ENCODE results near the gene DRAXIN. TPM values are rescaled to one million over a fixed set of nuclear protein-coding genes. Genes with fewer than 3 reads are reported as not detected.

DRAXIN gene
- total RNA-seq, 4 donors from 2014 or later, result 0.06 to 0.41 TPM; not detected in 2

- H3K36me3 ChIP-seq, result no peaks in the 10 kb centered on the region
- DNase-seq, result no peak
- TF ChIP-seq CTCF (IDR thresholded peaks at IDR 0.05) (no peak), POLR2A (IDR thresholded peaks at IDR 0.05) (no peak)
- intact Hi-C loops (cut with DNase I; ENCODE audit: low total_unique reads), result no loop called here
- no peaks in the 10 kb centered on the region for H3K9me3 ChIP-seq
- no peaks in the 10 kb centered on the region for H3K4me1 ChIP-seq
- no peak within 1 kb of the TSS for H3K4me3 ChIP-seq
- H3K27ac ChIP-seq, result no peak within 1 kb of the TSS
- peaks cover 0 to 4% of the 10 kb centered on the region in 2 donors for H3K27me3 ChIP-seq
Measured at GRCh38 chr1:11761988-11762406, 70.5 kb downstream of the DRAXIN start, which contains the start of gene C1orf167. C1orf167 (plus strand) TSS chr1:11762193; CDS start chr1:11764401, 2,208 bp downstream.

GRCh38 chr1:11764115-11764514 lies 72.6 kb downstream of the DRAXIN start:
- Histone ChIP-seq H3K27me3 (peaks cover 0 to 4% of the 10 kb centered on the region in 2 donors), H3K4me1 (no peaks in the 10 kb centered on the region), H3K4me3 (no peak overlapping the region), H3K27ac (no peak overlapping the region), H3K9me3 (no peaks in the 10 kb centered on the region), H3K36me3 (no peaks in the 10 kb centered on the region)
- intact Hi-C loops (cut with DNase I; ENCODE audit: low total_unique reads), result no loop called here
- no peak for DNase-seq
- no peak for TF ChIP-seq CTCF (IDR thresholded peaks at IDR 0.05)
- no peak for TF ChIP-seq POLR2A (IDR thresholded peaks at IDR 0.05)

GRCh38 chr1:11764519-11764918 lies 73.0 kb downstream of the DRAXIN start:
- H3K36me3 ChIP-seq, result no peaks in the 10 kb centered on the region
- H3K4me3 ChIP-seq, result no peak overlapping the region
- intact Hi-C loops (cut with DNase I; ENCODE audit: low total_unique reads), result no loop called here
- H3K9me3 ChIP-seq, result no peaks in the 10 kb centered on the region
- DNase-seq, result no peak
- no peak for TF ChIP-seq CTCF (IDR thresholded peaks at IDR 0.05)
- peaks cover 0 to 4% of the 10 kb centered on the region in 2 donors for H3K27me3 ChIP-seq
- no peak overlapping the region for H3K27ac ChIP-seq
- no peaks in the 10 kb centered on the region for H3K4me1 ChIP-seq

- no peak for DNase-seq
- Histone ChIP-seq H3K9me3 (no peaks in the 10 kb centered on the region), H3K27ac (no peak overlapping the region), H3K4me1 (no peaks in the 10 kb centered on the region), H3K27me3 (peaks cover 0 to 4% of the 10 kb centered on the region in 2 donors), H3K4me3 (no peak overlapping the region), H3K36me3 (no peaks in the 10 kb centered on the region)
- intact Hi-C loops (cut with DNase I; ENCODE audit: low total_unique reads), result no loop called here
- no peak for TF ChIP-seq CTCF (IDR thresholded peaks at IDR 0.05)
- no peak for TF ChIP-seq POLR2A (IDR thresholded peaks at IDR 0.05)
Measured at GRCh38 chr1:11765661-11766428, 74.3 kb downstream of the DRAXIN start.

GRCh38 chr1:11766429-11766776 lies 74.9 kb downstream of the DRAXIN start:
- Histone ChIP-seq H3K27ac (no peak overlapping the region), H3K4me1 (no peaks in the 10 kb centered on the region)
- no peak for DNase-seq

More at GRCh38 chr1:11766429-11766776, 74.9 kb downstream of the DRAXIN start:
- H3K4me3 ChIP-seq, result no peak overlapping the region
- intact Hi-C loops (cut with DNase I; ENCODE audit: low total_unique reads), result no loop called here
- no peaks in the 10 kb centered on the region for H3K36me3 ChIP-seq
- no peaks in the 10 kb centered on the region for H3K9me3 ChIP-seq
- TF ChIP-seq CTCF (IDR thresholded peaks at IDR 0.05) (no peak), POLR2A (IDR thresholded peaks at IDR 0.05) (no peak)
- peaks cover 0 to 4% of the 10 kb centered on the region in 2 donors for H3K27me3 ChIP-seq

All from uterus (tissue), 4 donors.